Fibroblast of lung (primary cell): Measurements from ENCODE around the gene GCA. TPM values are rescaled to one million over a fixed set of nuclear protein-coding genes. Genes with fewer than 3 reads are reported as not detected.

Source experiments
- DNase-seq, 2 donors: peaks; one replicate each; pipeline versions ENCODE4 v3.0.0 to v3.0.0-alpha.2; 2010; ENCODE audit warnings: low read depth in 2 of 2
- H2AFZ ChIP-seq: 2 replicates; pipeline ENCODE4 v1.5.1; 2012; ENCODE audit warnings: low read length, control low read depth, inconsistent platforms
- H3K27ac ChIP-seq: 2 replicates; pipeline ENCODE4 v1.5.1; 2011; ENCODE audit warnings: low read length, control low read depth; ENCODE audit not compliant: insufficient read depth
- H3K27me3 ChIP-seq: 2 replicates; pipeline ENCODE4 v1.5.1; 2011; ENCODE audit warnings: mild to moderate bottlenecking, low read length; ENCODE audit not compliant: control insufficient read depth, insufficient read depth
- H3K36me3 ChIP-seq: 2 replicates; pipeline ENCODE4 v1.5.1; 2011; ENCODE audit warnings: low read length; ENCODE audit not compliant: control insufficient read depth, insufficient read depth
- H3K4me1 ChIP-seq: 2 replicates; pipeline ENCODE4 v1.5.1; 2011; ENCODE audit warnings: low read length; ENCODE audit not compliant: control insufficient read depth, insufficient read depth; ENCODE audit errors: extremely low read depth
- H3K4me2 ChIP-seq: 2 replicates; pipeline ENCODE4 v1.5.1; 2011; ENCODE audit warnings: low read length, control low read depth; ENCODE audit not compliant: insufficient read depth; ENCODE audit errors: extremely low read depth
- H3K4me3 ChIP-seq, 4 experiments: fragments of 200-600 bp in 1 of 4; sonication (generic) in 1 of 4; replicated peaks in 1 of 4; 2 replicates each; pipeline ENCODE4 v1.5.1; 2011 to 2016; ENCODE audit warnings: low read length in 4 of 4, low read depth in 3 of 4, mild to moderate bottlenecking in 3 of 4, control low read depth in 2 of 4, inconsistent platforms in 1 of 4, mixed read lengths in 1 of 4; ENCODE audit not compliant: insufficient read depth in 1 of 4; ENCODE audit errors: control extremely low read depth in 1 of 4
- H3K79me2 ChIP-seq: 2 replicates; pipeline ENCODE4 v1.5.1; 2012; ENCODE audit warnings: mild to moderate bottlenecking, low read length, inconsistent platforms; ENCODE audit not compliant: control insufficient read depth, insufficient read depth
- H3K9ac ChIP-seq: 2 replicates; pipeline ENCODE4 v1.5.1; 2011; ENCODE audit warnings: mild to moderate bottlenecking, low read length, control low read depth; ENCODE audit not compliant: insufficient read depth
- H3K9me3 ChIP-seq: 2 replicates; pipeline ENCODE4 v1.5.1; 2012; ENCODE audit warnings: low read depth, low read length; ENCODE audit not compliant: control insufficient read depth, insufficient read depth
- H4K20me1 ChIP-seq: 2 replicates; pipeline ENCODE4 v1.5.1; 2011; ENCODE audit warnings: low read length; ENCODE audit not compliant: control insufficient read depth, insufficient read depth; ENCODE audit errors: extremely low read depth
- CTCF ChIP-seq, 2 donors: IDR thresholded peaks in 1 of 2; conservative IDR thresholded peaks in 1 of 2; 1 replicate in 1 of 2; 2 replicates in 1 of 2; pipeline ENCODE4 v1.5.1; 2011 to 2012; ENCODE audit warnings: low read length in 2 of 2, control low read depth in 1 of 2, inconsistent platforms in 1 of 2, low read depth in 1 of 2, mild to moderate bottlenecking in 1 of 2
- EZH2 ChIP-seq: IDR thresholded peaks from 2 replicates; pipeline ENCODE4 v1.5.1; 2012; ENCODE audit warnings: low read length, control low read depth, mild to moderate bottlenecking; ENCODE audit errors: missing control alignments
- polyA plus RNA-seq, 2 donors: library from polyadenylated mRNA; depleted of rRNA in 1 of 2; stranded (reverse) in 1 of 2; unstranded in 1 of 2; fragments of >200 nt; gene quantifications; 2 replicates each; pipeline ENCODE4 v1.2.1, GENCODE V29; 2011 to 2012; ENCODE audit warnings: missing spikeins in 1 of 2
- total RNA-seq: library from RNA; depleted of rRNA; stranded (reverse); fragments of >200 nt; gene quantifications from 2 replicates; pipeline ENCODE4 v1.2.1, GENCODE V29; 2014

The GCA gene
- total and polyA plus RNA-seq, 2 donors (not counting 1 experiment from before 2014, with no cell fraction given), result 7.6 to 12.9 TPM

- Histone ChIP-seq H3K27ac (no peak overlapping the region), H3K36me3 (no peaks in the 10 kb centered on the region), H2AFZ (peak overlapping the region; percentile 18), H3K79me2 (no peaks in the 10 kb centered on the region), H3K9ac (no peak overlapping the region), H3K4me2 (peak overlapping the region; percentile 64), H4K20me1 (no peaks in the 10 kb centered on the region), H3K4me1 (no peaks in the 10 kb centered on the region), H3K27me3 (no peaks in the 10 kb centered on the region), H3K9me3 (no peaks in the 10 kb centered on the region), H3K4me3 (peak overlapping the region; percentile 3 to 87 (median 81))
- TF ChIP-seq CTCF (conservative IDR thresholded peaks at IDR 0.05 in 1 of 2, IDR thresholded peaks at IDR 0.05 in 1 of 2; ENCODE audit: low read depth in 1 of 2, low read length in 2 of 2) (no peak), EZH2 (no peak)
- no peak for DNase-seq
These were observed 474 bp upstream of the GCA start for GRCh38 chr2:162343492-162343823.

- Histone ChIP-seq H3K27me3 (no peaks in the 10 kb centered on the region), H3K9me3 (no peaks in the 10 kb centered on the region), H3K36me3 (no peaks in the 10 kb centered on the region), H3K79me2 (no peaks in the 10 kb centered on the region), H3K4me1 (no peaks in the 10 kb centered on the region), H3K9ac (no peak overlapping the region), H4K20me1 (no peaks in the 10 kb centered on the region), H3K4me3 (peak overlapping the region; percentile 76 to 88 (median 86)), H3K27ac (no peak overlapping the region), H2AFZ (peak overlapping the region; percentile 99), H3K4me2 (peak overlapping the region; percentile 64)
- DNase-seq, result no peak
- TF ChIP-seq EZH2, result no peak
- TF ChIP-seq CTCF (conservative IDR thresholded peaks at IDR 0.05 in 1 of 2, IDR thresholded peaks at IDR 0.05 in 1 of 2; ENCODE audit: low read depth in 1 of 2, low read length in 2 of 2), result no peak
These were observed 652 bp downstream of the GCA start for GRCh38 chr2:162344617-162344950.

- Histone ChIP-seq H3K9me3 (no peaks in the 10 kb centered on the region), H3K4me3 (no peak overlapping the region), H3K36me3 (no peaks in the 10 kb centered on the region), H4K20me1 (peaks cover 2% of the 10 kb centered on the region), H3K27me3 (no peaks in the 10 kb centered on the region), H3K27ac (no peak overlapping the region), H2AFZ (no peak overlapping the region), H3K4me1 (no peaks in the 10 kb centered on the region), H3K4me2 (no peak overlapping the region), H3K79me2 (no peaks in the 10 kb centered on the region), H3K9ac (no peak overlapping the region)
- no peak for DNase-seq
- TF ChIP-seq EZH2 (no peak), CTCF (conservative IDR thresholded peaks at IDR 0.05 in 1 of 2, IDR thresholded peaks at IDR 0.05 in 1 of 2; ENCODE audit: low read depth in 1 of 2, low read length in 2 of 2) (no peak)
These were observed 21.5 kb downstream of the GCA start for GRCh38 chr2:162365392-162365791.
